Measurements from ENCODE around the gene ZNF407.

- TF ChIP-seq CTCF (IDR thresholded peaks at IDR 0.05; ENCODE audit: low read depth, low read length, poor library complexity, severe bottlenecking) (no peak), EZH2phosphoT487 (IDR thresholded peaks at IDR 0.05; ENCODE audit: borderline replicate concordance, low read length) (no peak)
Observed at GRCh38 chr18:74773171-74773624, 175.5 kb downstream of the ZNF407 start.
